MM.1S (cell line): ENCODE data around the gene SH3PXD2A.

Source experiments
- CTCF ChIP-seq: fragments of 300-600 bp; sonication (generic); IDR thresholded peaks from 2 replicates; pipeline ENCODE4 v1.5.1; 2016; ENCODE audit warnings: antibody characterized with exemption, low read length, mixed read lengths
- EZH2phosphoT487 ChIP-seq: fragments of 300-600 bp; sonication (generic); IDR thresholded peaks from 2 replicates; pipeline ENCODE4 v1.6.1; 2018; ENCODE audit warnings: antibody characterized with exemption, low read length

GRCh38 chr10:103614306-103615158, 240.8 kb downstream of the SH3PXD2A start:
- no peak for TF ChIP-seq CTCF
- TF ChIP-seq EZH2phosphoT487: no peak
